ENCODE measurements around the gene ITPK1. TPM values are rescaled to one million over a fixed set of nuclear protein-coding genes. Genes with fewer than 3 reads are reported as not detected.

ITPK1 gene
- total RNA-seq, 1 donor = 59.8 TPM

- DNase-seq (ENCODE audit: low read depth in 2 of 3, low spot score in 2 of 3) = no peak
Observed at GRCh38 chr14:92944976-92945375, 170.7 kb downstream of the ITPK1 start.

- DNase-seq (ENCODE audit: low read depth in 2 of 3, low spot score in 2 of 3) = no peak
Observed at GRCh38 chr14:92943855-92944570, 171.7 kb downstream of the ITPK1 start.

DNA sequence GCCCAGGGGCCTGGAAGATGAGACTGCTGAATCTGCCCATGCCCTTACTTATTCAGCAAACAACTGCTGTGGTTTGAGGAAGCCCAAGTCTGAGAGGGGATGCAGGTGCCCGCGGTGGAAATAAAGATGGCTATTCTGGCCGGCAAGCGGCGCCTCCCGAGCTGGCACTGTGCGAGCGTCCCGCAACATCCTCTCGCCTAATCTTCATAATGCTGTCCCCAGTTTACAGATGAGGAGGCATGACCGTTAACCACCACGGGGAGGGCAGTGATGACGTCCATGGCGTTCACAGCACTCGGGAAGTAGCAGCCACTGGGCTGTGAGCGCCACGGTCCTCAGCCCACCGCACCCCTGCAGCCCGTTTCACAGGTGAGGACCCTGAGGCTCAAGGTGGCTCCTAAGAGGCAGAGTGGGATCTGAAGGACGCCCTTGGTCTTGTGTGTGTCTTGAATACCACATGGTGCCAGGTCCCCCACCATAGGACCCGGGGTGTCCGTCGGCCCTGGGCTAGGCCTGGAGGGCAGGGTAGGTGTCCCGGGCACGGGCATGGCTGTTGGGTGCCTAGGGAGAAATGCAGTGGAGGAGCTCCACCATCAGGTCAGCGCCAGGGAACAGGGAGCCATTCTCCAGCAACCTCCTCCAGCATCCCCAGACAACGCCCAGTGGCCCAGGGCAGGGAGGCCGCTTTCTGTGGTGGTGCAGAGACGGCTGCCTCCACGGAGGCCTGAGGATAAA is 172.6 kb downstream of the ITPK1 start:
- DNase-seq (ENCODE audit: low read depth in 2 of 3, low spot score in 2 of 3) = no peak

- no peak for DNase-seq (ENCODE audit: low read depth in 2 of 3, low spot score in 2 of 3)
Observed at GRCh38 chr14:92942576-92942975, 173.1 kb downstream of the ITPK1 start.

DNA sequence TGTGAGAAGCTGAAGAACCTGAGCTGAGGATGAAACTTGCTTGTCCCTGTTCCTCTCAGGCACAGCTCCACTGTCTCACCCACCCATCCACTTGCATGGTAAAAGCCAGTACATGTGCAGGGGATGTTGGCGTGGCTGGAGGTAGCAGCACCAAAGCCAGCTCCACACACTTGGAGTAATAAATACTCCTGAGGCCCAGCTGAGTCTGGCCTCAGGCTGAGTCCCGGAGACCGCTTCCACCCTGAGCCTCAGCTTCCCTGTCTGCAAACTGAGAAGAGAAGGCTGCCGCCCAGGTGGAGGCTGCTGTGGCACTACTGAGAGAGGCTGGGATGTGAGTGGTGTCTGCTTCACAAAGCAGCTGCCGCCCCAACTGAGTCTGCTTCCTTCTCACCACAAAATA is 173.6 kb downstream of the ITPK1 start:
- DNase-seq (ENCODE audit: low read depth in 2 of 3, low spot score in 2 of 3) = no peak

- no peak for DNase-seq (ENCODE audit: low read depth in 2 of 3, low spot score in 2 of 3)
Observed at GRCh38 chr14:92941531-92941930, 174.2 kb downstream of the ITPK1 start.

- DNase-seq (ENCODE audit: low read depth in 2 of 3, low spot score in 2 of 3) = no peak
Observed at GRCh38 chr14:92940543-92940942, 175.2 kb downstream of the ITPK1 start.

- no peak for DNase-seq (ENCODE audit: low read depth in 2 of 3, low spot score in 2 of 3)
Observed at GRCh38 chr14:92939699-92940098, 176.0 kb downstream of the ITPK1 start.

DNA sequence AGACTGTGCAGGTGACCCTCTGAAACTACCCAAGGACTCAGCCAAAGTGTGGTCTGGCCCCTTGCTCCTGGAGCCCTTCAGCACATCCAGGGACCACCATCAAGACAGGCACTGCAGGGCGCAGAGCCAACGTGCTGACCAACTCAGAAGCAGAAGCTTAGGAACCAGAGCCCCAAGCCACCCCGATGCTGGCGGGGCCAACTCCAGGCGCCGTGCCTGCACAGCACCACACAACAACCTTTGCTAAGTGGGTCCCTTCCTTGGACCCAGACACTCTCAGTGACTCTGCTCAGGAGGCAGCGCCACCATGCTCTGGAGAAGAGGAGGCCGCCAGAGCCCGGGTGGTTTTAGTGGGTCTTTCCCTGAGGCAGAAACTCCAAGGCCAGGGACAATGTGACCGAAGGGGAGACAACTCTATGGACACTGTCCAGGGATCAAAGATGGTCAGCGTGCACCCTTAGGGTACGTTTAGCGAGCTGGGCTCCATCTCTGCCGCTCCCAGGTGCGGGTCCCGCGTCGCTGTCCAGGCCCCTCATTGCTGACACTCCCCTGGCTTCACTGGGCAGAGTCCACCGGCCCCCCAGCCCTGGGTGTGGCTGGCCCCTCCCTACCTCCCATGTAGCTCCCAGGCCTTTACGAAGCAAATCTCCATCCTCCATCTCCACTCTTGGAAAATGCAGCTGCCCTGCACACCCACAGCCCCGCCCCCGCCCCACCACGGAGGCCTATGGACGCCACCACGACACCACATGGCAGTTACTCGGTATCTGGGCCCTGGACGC is 176.6 kb downstream of the ITPK1 start:
- no peak for DNase-seq (ENCODE audit: low read depth in 2 of 3, low spot score in 2 of 3)

DNA sequence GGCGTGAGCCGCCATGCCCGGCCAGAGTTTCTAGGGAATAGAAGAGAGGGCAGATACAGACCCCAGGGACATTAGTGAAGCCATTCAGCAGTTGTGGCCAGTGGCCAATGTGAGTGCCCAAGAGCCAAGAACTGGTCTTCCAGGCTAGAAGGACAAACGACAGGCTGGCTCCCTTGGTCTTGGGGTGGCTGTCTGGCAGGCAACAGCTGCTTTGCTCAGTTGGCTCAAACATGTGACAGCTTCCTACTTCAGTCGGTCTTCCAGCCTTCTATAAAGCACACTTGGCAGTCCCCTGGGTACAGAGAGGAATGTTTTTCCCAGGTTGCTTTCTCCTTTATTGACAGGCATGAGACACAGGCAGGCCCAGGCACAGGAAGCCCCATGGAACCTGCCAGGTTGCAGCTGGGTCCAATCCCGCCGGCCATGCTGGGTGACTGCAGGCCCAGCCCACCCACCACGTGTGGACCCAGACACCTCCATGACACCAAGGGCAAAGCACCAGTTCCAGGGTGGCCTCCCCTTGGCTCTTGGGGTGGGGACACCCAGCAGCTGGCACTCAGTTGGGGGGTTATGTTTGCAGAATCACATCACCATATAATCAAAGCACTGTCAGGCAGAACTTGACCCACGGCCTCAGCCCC is 177.4 kb downstream of the ITPK1 start:
- DNase-seq (ENCODE audit: low read depth in 2 of 3, low spot score in 2 of 3) = no peak

DNA sequence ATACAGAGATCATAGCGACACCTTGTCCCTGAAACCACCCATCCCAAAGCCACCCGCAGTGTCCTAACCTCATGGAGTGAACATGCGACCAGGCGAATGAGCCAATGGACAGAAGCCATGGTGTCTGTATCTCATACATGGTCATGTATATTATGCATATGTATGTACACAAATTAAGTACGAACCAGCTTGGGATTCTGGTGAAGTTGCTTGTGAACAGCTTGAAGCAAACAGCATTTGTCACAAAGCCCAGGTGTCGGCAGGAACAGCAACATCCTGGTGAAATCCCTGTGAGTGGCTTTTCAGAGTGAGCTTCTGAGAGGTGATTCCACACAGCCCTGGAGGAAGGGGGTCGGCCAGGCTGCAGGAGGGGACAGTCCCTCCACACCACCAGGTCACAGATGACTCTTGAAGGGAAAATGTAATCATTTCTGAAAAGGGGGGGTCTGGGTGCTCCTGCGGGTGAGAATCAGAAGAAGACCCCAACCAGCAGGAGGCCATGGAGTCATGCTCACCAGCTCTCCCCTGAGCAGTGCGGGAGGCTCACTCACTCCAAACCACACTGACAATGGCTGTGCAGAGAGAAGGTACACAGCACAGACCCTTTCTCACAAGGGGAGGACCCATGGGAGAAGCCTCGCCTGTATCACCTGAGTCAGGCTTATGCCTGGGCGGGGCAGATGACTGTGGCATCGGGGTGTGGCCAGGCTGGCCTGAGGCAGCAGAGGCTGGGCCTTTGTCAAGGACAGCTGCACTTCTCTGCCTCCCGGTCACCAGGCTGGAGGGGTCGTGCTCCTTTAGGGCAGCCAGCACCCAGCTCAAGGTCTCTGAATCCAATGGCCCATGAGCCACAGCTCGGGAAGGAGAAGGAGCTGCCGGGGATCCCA is 178.4 kb downstream of the ITPK1 start:
- DNase-seq (ENCODE audit: low read depth in 2 of 3, low spot score in 2 of 3) = no peak

DNA sequence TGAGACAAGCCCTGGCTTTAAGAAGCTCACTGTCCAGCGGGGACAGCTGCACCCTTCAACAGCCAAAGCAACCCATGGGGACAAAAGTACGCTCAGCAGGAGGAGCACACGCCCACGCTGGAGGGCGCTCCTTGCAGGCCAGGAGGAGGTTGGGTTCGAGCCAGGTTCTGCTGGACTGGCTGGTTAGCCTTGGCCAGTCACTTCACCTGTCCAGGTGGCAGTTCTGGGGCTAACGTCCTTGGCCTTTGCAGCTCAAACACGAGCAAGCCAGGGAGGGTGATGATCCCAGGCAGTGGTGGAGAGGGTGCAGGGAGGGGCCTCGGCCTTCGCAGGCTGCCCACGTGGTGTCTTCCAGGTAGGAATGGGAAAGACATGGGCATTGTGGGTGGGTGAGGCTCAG is 179.6 kb downstream of the ITPK1 start:
- DNase-seq (ENCODE audit: low read depth in 2 of 3, low spot score in 2 of 3) = no peak

GRCh38 chr14:92935446-92935845 is 180.3 kb downstream of the ITPK1 start:
- no peak for DNase-seq (ENCODE audit: low read depth in 2 of 3, low spot score in 2 of 3)

DNA sequence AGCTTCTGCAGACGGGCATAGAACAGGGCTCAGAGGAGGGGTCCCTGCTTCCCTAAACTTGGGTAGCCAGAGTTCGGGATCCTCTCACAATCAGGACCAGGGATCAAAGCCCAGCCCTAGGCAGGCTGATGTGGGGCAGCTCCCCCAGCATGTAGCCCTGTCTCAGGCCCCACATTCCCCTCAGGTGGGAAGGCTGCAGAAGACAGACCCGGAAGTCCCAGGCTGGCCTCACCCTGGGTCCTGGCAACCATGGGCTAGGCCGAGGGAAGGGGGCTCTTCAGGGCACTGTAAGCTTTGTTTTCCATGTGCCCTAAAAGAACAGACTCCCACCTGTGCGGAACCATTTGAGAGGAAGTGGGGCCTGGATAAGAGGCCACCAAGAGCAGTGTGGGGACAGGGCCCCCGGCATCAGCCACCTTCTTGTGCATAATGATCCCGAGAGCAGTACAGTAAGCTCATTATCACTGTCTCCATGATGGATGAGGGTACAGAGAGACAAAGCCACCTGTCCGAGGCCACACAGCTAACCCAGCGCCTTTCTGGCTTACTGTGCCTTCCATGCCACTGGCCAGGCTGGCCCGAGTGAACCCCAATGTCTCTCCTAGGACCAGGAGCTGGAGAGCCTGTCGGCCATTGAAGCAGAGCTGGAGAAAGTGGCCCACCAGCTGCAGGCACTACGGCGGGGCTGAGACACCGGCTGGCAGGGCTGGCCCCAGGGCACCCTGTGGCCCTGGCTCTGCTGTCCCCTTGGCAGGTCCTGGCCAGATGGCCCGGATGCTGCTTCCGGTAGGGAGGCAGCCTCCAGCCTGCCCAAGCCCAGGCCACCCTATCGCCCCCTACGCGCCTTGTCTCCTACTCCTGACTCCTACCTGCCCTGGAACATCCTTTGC is 181.3 kb downstream of the ITPK1 start:
- DNase-seq (ENCODE audit: low read depth in 2 of 3, low spot score in 2 of 3) = no peak

- DNase-seq (ENCODE audit: low read depth in 2 of 3, low spot score in 2 of 3) = no peak
Observed at GRCh38 chr14:92933481-92933880, 182.2 kb downstream of the ITPK1 start.

GRCh38 chr14:92932448-92933395 is 183.0 kb downstream of the ITPK1 start:
- DNase-seq (ENCODE audit: low read depth in 2 of 3, low spot score in 2 of 3) = no peak

DNA sequence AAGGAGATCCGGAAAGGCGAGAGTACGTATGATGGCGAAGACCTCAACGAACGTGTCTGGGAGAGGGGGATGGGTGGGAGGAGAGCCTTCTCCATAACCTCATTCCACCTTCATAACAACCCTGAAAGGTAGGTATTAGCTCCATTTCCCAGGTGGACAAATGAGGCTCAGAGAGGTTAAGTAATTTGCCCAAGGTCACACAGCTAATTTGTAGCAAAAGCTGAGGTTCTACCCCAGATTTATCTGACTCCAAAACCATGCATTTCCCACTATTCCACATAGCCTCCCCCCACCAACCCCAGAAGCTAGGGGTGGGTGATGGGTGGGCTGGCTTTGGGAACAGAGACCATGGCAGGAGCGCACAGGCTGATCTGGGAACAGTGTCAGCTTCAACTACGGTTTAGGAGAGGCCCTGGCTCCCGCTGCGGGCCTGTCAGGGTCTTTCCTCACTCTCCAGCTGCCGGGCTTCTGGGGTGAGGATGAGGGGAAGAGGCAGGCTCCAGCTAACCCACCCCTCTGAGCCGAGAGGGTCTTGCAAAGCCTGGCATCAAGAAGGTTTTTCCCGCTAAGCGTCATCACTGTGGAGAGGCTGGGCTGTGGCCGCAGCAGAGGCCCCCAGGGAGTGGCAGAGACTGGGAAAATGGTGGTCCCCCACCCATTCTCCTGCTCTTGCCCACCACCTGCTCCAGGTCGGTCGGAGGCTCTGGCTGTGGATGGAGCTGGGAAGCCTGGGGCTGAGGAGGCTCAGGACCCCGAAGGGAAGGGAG is 183.9 kb downstream of the ITPK1 start:
- no peak for DNase-seq (ENCODE audit: low read depth in 2 of 3, low spot score in 2 of 3)

All from hematopoietic multipotent progenitor cell (in vitro differentiated cells).